ENCODE measurements around the gene LRRC10.
A peak's percentile ranks its signal among the peaks of the same experiment; 100 is the strongest.

LRRC10 gene

DNA sequence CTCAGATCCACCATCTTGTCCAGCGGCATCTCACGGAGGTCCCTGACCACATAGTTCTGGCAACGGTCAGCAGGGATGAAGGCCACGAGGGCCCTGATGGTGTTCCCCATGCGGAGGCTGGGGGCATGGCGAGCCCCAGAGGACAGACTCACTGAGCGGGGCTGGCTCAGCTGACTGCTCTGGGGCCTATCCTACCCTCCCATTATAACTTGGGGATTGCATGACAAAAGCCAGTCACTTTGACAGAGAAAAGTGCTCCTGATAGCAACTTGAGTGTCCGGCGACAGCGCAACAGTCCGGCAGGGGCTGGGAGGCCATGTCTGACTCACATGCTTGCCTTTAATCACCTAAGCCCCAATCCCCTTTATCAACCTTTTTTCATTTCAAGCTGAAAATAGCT, at the start of gene LRRC10:
Gene LRRC10, minus strand, starts transcription at position 179 of the 400 bp plus-strand sequence. Its CDS starts 69 bp downstream, at position 110.
- DNase-seq (ENCODE audit: low read depth in 2 of 2): no peak

DNA sequence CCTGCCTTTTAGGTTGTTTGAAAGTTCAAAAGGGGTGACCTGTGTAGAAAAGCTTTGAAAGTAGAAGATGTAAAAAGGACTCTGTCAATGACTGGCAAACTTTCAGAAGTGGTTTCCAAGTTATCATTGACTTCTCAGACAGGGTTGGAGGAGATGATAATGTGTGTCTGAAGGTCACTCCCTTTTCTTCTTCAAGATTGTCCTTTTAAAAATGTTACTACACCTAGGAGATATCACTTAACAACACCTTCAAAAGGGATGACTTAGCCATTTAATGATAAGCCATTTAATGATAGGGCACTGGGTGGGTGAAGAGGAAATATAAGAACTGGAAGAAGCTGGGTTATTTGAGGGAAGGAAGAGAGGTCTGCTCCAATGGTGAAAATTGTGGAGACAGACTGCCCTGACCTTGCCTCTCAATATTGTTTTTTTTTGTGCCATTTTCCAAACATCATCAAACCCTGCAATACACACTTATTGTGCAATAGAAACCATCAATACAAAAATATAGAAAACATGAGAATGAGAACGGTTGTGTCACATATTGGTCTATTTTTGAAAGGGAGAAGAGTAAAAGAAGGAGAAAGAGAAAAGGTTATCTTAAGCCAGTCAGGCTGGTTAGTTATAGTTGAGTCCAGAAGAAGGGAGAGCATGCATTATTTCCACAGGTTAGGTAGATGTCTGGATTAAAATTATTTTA, 49.6 kb upstream of the LRRC10 start:
- DNase-seq (ENCODE audit: low read depth in 2 of 2): no peak

- DNase-seq (ENCODE audit: low read depth in 2 of 2): no peak
Observed at GRCh38 chr12:69658203-69658602, 47.5 kb upstream of the LRRC10 start.

DNA sequence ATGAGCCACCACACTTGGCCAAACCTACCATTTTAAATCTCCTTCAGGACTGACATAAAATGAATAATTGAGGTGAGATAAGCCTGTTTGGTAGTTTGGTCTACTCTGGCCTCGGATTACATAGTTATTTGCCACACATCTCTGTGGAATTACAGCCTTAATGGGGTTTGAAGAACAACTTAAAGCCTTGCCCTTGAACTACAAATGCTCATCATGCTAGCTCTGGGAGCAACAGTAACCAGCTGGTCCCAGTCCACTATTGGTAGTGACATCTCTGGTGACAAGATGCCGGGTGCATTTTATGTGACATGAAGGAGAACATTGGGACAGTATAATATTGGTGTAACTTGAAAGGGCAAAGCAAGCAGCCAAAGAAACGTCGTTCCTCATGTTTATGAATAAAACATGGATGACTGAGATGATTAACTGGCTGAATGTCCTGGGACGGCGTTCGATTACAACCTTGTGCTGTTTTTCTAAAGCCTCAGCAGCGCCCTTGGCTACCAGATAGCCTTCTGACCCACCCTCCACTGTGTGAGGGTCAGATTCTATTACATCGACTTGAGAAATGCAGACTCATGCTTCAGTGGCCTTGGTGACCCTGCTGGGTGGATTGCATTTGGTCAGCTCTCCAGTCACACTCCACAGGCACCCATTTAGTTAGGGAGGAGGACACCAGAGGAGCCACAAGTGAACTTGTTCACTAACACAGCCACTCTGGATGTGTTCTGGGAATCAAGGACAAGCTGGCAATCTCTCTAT, 46.9 kb upstream of the LRRC10 start:
- no peak for DNase-seq (ENCODE audit: low read depth in 2 of 2)

DNA sequence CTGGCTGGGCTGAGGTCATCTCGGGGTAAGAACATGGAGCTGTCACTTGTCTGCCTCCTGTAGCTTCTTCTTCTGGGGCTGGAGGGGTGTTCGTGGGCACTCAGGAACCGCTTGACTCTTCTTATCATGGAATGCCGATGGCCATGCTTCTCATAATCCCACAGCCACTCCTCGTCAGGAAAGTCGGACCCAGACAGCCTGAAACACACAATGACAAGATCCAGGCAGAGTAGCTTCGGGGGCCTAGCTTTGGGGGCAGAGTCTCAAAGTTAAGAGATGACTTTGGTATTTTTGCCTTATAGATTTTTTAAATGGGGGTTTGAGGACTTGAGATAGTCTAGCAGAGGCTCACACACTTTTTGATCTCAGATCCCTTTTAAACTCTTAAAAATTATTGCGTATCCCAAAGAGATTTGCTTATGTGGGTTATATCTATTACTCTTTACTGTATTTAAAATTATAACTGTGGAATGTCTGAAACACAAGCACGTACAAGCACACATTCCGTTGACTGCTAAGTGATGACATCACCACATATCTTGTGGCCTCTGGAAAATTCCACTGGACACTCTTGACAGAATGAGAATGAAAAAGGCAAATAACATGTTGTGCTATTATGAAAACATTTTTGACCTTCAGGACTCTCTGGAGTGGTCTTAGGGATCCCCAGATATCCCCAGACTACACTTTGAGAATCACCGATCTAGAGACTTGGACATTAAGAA, 45.1 kb upstream of the LRRC10 start:
- DNase-seq (ENCODE audit: low read depth in 2 of 2): no peak

DNA sequence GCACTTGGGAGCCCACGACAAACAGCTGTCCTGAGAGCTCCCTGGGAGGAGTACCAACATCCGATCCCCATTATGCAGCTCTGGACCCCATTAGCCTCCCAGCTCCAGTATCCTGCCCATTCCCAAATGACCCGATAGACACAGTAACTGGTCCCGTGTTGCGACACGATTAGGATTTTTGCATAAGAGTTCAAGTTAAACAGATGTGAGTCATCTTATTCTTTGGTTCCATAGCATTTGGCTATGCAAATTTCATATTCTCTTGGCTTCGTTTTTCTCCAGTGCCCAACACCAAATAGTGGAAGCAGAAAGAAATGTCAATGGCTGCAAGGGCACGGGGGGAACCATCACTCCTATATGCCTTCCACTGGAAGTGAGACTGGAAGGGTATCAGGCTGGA, 43.0 kb upstream of the LRRC10 start:
- DNase-seq (ENCODE audit: low read depth in 2 of 2): no peak

DNA sequence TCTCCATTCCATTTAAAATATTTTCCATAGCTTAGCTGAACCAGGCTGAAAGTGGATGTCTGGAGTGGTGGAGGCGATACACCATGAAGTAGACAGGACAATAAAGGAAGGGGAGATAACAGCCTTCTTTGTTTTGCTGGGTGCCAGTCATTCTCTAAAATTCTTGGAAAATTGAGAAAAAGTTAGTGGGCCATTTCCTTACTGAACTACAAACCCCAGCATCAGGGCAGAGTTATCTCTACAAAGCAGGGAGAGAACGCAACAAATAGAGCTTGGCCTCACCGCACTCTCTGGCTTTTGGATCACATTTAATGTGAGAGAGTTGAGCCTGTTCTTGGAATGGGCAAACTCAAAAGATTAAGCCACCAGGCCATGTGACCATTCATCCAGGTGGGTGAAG, 41.2 kb upstream of the LRRC10 start:
- no peak for DNase-seq (ENCODE audit: low read depth in 2 of 2)

- DNase-seq (ENCODE audit: low read depth in 2 of 2): no peak
Observed at GRCh38 chr12:69649529-69649928, 38.8 kb upstream of the LRRC10 start.

DNA sequence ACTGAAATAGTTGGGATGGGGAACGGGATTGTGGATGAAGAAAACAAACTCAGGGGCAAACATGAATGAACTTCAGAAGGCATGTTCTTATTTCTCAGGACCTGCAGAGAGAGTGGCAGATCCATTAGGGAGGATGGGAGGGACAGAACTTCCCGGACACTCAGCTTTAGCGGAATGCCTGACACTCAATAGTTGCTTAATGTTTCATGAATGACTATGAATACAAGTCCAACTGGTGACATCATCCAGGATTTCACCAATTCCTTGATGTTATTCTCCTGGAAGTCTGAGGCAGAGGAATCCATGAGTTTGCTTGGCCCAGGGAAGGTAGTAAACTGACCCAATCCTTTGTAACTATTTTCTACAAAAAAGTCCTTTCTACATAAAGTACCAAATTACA, 37.8 kb upstream of the LRRC10 start:
- no peak for DNase-seq (ENCODE audit: low read depth in 2 of 2)

DNA sequence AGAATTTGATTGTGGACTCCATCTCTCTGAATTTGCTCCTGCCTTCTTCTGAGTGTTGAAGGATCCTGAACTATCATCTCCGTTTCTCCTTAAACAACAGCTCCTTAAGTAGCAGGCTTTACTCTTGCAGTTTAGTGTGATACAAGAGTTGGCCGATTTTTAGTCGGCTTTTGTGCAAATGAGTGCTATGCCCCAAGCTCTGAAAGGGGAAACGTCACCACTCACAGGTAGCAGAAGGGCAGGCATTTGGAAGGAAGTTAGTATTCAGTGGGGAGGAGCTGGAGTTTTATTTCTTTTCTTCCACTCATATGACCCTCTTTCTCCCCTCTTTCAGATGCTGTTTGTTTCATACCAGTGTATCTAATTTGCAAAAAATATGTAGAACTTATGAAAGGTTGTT, 36.5 kb upstream of the LRRC10 start:
- no peak for DNase-seq (ENCODE audit: low read depth in 2 of 2)

DNA sequence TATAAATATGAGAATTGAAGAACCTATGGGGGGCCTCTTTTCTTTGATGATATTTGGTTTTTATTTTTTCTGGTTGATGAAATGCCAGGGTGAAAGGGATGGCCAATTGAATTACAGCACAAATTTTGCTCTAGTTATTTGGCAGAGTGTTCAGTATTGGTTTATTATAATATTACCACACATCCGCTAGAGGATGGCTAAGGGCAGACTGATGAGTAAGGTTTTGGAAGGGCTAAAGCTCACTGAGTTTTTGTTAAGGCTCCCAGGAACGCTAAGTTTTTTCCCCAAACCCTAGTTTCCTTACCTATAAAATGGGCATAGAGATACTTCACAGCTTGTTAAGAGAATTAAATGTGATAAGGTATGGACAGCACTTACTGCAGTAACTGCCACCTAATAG, 34.3 kb upstream of the LRRC10 start:
- no peak for DNase-seq (ENCODE audit: low read depth in 2 of 2)

DNA sequence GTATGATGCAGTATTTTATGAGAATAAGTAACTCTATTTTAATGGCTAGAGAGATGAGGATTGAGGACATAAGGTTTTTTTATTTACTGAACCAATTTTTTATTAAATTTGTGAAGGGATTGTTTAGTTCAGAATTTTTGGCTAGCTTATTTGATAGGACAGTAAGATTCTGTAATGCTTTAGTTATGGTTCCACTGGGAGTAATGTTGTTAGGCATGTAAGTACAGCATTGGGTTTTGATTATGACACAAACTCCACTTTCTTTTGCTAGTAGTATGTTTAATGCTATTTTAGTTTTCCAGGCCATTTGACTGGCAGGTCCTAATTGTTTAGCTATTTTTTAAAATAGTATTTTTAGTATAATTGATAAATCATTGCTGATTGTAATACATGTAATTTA, 33.8 kb upstream of the LRRC10 start:
- no peak for DNase-seq (ENCODE audit: low read depth in 2 of 2)

GRCh38 chr12:69642531-69642930, 31.8 kb upstream of the LRRC10 start:
- DNase-seq (ENCODE audit: low read depth in 2 of 2): no peak

DNA sequence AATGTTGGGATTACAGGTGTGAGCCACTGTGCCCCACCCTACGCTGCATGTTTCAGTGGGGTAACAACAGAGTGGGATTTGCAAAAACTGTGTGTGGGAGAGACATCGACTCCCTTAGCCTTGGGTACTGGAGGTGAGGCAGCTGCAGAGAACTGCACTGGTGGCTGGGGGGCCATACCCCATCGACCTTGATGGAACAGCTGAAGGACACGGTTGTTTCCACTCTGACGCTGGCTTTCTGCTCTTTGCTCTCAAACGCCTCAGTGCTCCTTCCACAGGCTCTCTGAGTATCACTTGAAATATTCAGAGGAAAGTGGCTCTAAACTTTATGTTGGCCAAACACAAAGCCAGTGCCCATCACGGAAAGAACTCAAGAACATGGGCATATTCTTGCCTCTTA, 30.8 kb upstream of the LRRC10 start:
- DNase-seq (ENCODE audit: low read depth in 2 of 2): no peak

- DNase-seq (ENCODE audit: low read depth in 2 of 2): peak; percentile 45 to 53
Observed at GRCh38 chr12:69639400-69640016, 28.8 kb upstream of the LRRC10 start.

GRCh38 chr12:69633061-69633460, 22.4 kb upstream of the LRRC10 start:
- DNase-seq (ENCODE audit: low read depth in 2 of 2): no peak

DNA sequence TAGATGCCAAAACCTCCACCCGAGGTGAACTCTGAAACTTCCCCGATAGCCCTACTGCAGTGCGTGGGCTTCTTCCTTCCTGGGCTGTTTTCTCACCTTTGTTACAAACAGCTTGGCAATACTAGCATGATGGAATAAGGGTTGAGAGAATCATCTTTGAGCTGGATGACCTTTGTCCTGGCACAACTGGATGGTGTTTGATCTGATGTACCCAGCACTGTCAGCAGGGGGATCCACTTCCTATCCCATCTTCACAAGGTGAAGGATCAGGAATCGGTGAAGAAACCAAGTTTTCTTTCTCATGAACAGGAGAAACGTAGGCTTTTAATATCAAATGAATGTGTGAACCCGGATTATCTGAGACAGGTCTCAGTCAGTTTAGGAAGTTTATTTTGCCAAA, 19.5 kb upstream of the LRRC10 start:
- DNase-seq (ENCODE audit: low read depth in 2 of 2): no peak

DNA sequence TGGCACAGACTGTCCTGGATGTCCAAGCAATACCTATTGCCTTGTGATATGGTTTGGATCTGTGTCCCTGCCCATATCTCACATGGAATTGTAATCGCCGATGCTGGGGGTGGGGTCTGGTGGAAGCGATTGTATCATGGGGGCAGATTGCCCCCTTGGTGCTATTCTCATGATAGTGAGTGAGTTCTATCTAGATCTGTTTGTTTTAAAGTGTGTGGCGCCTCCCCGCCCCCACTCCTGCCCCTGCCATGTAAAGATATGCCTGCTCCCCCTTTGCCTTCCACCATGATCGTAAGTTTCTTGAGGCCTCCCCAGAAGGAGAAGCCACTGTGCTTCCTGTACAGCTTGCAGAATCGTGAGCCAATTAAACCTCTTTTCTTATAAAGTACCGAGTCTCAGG, 16.8 kb upstream of the LRRC10 start:
- DNase-seq (ENCODE audit: low read depth in 2 of 2): no peak

- DNase-seq (ENCODE audit: low read depth in 2 of 2): no peak
Observed at GRCh38 chr12:69623970-69624369, 13.3 kb upstream of the LRRC10 start.

DNA sequence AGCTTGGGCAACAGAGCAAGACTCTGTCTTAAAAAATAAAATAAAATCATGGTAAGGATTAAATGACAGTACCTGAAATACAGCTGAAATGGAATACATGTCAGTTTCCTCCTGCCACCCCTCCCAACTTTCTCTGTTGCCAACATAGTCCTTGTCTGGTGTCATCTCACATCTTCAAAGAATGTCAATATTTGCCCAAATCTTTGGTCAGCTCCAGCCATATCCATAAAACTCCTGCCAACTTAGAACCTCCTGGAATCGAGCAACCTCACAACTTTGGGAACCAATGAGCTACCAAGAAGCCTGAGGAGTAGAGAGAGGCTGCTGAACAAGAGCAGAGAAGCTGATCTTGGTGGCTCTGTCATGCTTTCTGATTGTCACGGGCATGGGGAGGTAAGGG, 10.8 kb upstream of the LRRC10 start:
- DNase-seq (ENCODE audit: low read depth in 2 of 2): no peak

DNA sequence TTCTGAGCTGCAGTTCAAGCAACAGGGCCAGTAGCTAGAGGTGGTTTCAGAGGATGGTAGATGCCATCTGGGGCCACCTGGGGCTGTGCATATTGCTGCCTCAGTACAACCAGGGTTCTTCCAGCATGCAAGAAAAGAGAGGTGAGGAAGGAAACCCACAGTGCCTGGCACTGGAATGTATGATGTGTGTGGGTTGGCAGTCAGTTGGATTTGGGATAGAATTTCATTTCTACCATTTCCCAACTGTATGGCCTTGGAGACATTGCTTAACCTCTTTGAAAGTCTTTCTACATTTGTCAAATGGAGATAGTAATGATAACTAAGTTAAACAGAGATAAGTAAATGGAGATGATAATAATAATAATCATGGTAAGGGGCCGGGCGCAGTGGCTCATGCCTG, 10.2 kb upstream of the LRRC10 start:
- no peak for DNase-seq (ENCODE audit: low read depth in 2 of 2)

GRCh38 chr12:69620077-69620476, 9.4 kb upstream of the LRRC10 start:
- no peak for DNase-seq (ENCODE audit: low read depth in 2 of 2)

Data from stimulated activated CD4-positive, alpha-beta T cell treated with anti-CD3 and anti-CD28 coated beads, Interleukin-15, amount 100 ng/mL, for 48 hours (primary cell).